Neural progenitor cell (in vitro differentiated cells): ENCODE results near the gene TTR.

Experiments
- EZH2 ChIP-seq: fragments of 200-600 bp; sonication (generic); IDR thresholded peaks from 2 replicates; pipeline ENCODE4 v1.6.1; 2017; ENCODE audit warnings: antibody characterized with exemption, mild to moderate bottlenecking, moderate library complexity
- TF ChIP-seq, protein P1 (sequence below): fragments of 200-600 bp; sonication (generic); IDR thresholded peaks from 2 replicates; pipeline ENCODE4 v1.5.1; 2017; ENCODE audit warnings: antibody characterized with exemption, mild to moderate bottlenecking

DNA sequence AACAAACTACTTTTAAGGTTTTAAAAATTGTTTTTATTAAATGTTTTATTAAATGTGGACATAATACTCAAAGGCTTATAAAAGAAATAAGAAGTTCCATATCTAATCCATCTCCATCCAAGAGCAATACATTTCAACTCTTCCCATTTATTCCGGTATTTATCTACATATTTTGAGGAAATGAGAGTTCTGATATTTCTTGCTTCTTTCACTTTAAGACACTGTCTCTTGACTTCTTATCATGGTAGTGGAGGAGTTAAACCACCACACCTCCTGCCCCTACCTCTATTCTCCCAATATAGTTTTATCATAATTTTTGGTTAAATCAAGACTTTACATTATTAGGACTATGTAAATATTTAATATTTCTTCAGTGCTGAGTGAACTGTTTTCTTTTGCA, 40.7 kb downstream of the TTR start:
- TF ChIP-seq, protein P1, sequence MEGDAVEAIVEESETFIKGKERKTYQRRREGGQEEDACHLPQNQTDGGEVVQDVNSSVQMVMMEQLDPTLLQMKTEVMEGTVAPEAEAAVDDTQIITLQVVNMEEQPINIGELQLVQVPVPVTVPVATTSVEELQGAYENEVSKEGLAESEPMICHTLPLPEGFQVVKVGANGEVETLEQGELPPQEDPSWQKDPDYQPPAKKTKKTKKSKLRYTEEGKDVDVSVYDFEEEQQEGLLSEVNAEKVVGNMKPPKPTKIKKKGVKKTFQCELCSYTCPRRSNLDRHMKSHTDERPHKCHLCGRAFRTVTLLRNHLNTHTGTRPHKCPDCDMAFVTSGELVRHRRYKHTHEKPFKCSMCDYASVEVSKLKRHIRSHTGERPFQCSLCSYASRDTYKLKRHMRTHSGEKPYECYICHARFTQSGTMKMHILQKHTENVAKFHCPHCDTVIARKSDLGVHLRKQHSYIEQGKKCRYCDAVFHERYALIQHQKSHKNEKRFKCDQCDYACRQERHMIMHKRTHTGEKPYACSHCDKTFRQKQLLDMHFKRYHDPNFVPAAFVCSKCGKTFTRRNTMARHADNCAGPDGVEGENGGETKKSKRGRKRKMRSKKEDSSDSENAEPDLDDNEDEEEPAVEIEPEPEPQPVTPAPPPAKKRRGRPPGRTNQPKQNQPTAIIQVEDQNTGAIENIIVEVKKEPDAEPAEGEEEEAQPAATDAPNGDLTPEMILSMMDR = no peak
- no peak for TF ChIP-seq EZH2
